Body of pancreas (tissue), 4 donors: ENCODE data around the gene CEP112.

Experiments used
- POLR2A ChIP-seq, 3 donors: fragments of 450-650 bp; IDR thresholded peaks; one replicate each; pipeline ENCODE4 v1.6.1; 2016; ENCODE audit warnings: antibody characterized with exemption in 3 of 3, mild to moderate bottlenecking in 2 of 3
- TF ChIP-seq, protein P1 (sequence below), 7 experiments: fragments of 450-650 bp in 4 of 7; fragments of 200-600 bp in 3 of 7; sonication (generic) in 3 of 7; IDR thresholded peaks; one replicate each; pipeline ENCODE4 v1.5.1; 2016 to 2019; ENCODE audit warnings: antibody characterized with exemption in 7 of 7

GRCh38 chr17:65595071-65595656 is 596.8 kb downstream of the CEP112 start:
- TF ChIP-seq, protein P1, sequence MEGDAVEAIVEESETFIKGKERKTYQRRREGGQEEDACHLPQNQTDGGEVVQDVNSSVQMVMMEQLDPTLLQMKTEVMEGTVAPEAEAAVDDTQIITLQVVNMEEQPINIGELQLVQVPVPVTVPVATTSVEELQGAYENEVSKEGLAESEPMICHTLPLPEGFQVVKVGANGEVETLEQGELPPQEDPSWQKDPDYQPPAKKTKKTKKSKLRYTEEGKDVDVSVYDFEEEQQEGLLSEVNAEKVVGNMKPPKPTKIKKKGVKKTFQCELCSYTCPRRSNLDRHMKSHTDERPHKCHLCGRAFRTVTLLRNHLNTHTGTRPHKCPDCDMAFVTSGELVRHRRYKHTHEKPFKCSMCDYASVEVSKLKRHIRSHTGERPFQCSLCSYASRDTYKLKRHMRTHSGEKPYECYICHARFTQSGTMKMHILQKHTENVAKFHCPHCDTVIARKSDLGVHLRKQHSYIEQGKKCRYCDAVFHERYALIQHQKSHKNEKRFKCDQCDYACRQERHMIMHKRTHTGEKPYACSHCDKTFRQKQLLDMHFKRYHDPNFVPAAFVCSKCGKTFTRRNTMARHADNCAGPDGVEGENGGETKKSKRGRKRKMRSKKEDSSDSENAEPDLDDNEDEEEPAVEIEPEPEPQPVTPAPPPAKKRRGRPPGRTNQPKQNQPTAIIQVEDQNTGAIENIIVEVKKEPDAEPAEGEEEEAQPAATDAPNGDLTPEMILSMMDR (IDR thresholded peaks at IDR 0.05) = no peak
- no peak for TF ChIP-seq POLR2A (IDR thresholded peaks at IDR 0.05)
